HG02759 (cell line): ENCODE results near the gene LGMN.

Experiments used
- ATAC-seq: cut with Tn5 transposase; IDR thresholded peaks from one replicate; pipeline ENCODE4 v1.9.1; 2021; ENCODE audit warnings: mild to moderate bottlenecking, moderate library complexity; ENCODE audit not compliant: unreplicated experiment

The LGMN gene

GRCh38 chr14:92679246-92679645, 69.2 kb downstream of the LGMN start:
- ATAC-seq: no peak

- no peak for ATAC-seq
Measured at GRCh38 chr14:92678766-92679165, 69.7 kb downstream of the LGMN start.

GRCh38 chr14:92677955-92678354, 70.5 kb downstream of the LGMN start:
- ATAC-seq: no peak

DNA sequence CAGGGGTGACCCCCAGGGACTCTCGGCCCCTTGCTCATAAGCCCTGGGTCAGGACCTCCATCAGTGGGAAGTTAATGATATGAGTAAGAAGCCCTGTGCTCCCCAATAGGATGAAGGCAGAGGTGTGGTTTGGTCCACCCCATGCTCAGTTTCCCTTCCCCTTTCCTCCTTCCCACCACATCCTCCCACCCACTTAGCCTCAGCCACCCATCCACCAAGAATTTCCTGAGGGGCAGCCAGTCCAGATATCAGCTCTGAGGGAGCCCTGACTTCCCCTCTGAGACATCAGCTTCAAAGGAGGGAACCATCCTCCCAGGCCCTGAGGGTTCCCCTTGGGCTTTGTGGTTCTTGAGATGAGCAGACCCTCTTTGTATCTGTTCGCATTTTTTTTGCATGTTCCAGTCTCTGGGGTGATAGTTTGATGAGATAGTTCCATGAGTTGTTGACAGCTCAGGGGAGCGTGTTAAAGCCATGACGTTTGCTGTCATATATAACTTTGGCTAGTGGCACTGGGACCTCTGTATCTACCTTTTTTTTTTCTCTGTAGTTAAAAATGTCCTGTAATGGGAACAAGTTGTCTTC, 71.2 kb downstream of the LGMN start:
- ATAC-seq: peak; percentile 84

DNA sequence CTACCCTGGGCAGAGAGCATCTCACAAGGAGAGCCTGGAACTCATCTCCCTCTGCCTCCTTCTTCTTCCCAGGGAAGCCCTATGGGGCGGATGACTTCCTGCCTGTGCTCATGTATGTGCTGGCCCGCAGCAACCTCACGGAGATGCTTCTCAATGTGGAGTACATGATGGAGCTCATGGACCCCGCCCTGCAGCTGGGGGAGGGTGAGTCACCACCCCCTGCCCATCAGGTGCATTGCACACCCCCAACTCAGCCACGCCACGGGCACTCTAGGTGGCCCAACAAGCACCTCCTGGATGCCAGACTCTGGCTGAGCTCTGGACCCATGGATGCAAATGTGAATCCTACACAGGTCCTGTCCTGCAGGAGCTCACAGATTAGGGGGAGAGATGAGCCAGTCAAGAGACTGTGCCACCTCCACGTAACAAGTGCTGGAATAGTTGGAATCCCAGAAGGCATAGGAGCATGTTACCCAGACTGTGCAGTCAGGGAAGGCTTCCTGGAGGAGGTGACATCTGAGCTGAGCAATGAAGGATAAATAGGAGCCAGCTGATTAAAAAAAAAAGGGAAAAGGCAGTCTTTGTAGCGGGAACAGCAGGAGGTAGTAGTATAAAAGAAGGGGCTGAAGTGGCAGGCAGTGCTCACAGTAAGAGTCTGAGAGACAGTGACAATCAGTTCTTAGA, 71.9 kb downstream of the LGMN start:
- no peak for ATAC-seq

- no peak for ATAC-seq
Measured at GRCh38 chr14:92675976-92676375, 72.5 kb downstream of the LGMN start.

- no peak for ATAC-seq
Measured at GRCh38 chr14:92675421-92675820, 73.0 kb downstream of the LGMN start.

DNA sequence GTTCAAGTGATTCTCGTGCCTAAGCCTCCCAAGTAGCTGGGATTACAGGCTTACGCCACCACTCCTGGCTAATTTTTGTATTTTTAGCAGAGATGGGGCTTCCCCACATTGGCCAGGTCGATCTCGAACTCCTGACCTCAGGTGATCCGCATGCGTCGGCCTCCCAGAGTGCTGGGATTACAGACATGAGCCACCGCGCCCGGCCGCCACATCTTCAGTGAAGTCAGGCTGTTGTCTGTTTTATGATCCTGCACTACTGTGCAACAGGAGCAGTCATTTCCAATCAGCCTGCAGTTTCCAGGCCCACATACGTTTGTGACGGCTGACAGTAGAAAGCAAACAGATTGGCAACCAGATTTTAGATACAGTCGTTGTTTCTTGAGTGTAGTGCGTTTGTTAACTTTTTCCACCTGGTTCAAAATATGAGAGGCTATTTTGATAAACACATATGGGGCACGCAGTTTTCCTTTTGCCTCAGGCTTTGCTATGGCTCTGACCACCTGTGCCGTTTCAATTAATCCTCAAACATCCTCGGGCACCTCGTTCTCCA, 74.8 kb downstream of the LGMN start:
- ATAC-seq: no peak

- no peak for ATAC-seq
Measured at GRCh38 chr14:92670643-92671366, 77.6 kb downstream of the LGMN start.

- peak; percentile 41 for ATAC-seq
Measured at GRCh38 chr14:92670160-92670559, 78.3 kb downstream of the LGMN start.

- ATAC-seq: peak; percentile 63
Measured at GRCh38 chr14:92668276-92668973, 80.0 kb downstream of the LGMN start.

- no peak for ATAC-seq
Measured at GRCh38 chr14:92666251-92666650, 82.2 kb downstream of the LGMN start.

DNA sequence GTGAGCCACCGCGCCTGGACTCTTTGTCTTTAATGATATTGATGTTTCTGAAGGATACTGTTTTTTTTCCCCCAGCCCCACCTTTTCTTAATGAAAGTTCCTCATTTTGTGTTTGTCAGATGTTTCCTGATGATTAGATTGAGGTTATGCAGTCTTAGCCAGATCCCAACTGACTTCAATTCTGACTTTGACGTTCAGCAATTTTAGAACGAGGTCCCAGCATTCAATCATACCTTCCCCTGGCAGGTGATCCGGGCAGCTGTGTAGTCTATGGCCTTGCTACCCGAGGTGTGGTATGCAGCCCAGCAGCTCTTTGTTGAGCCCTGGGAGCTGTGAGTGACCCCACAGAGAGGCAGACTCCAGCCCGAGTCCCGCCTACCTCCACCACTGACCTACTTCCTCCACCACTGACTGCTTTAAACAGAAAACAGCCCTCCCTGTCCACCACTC, 82.7 kb downstream of the LGMN start:
- no peak for ATAC-seq

DNA sequence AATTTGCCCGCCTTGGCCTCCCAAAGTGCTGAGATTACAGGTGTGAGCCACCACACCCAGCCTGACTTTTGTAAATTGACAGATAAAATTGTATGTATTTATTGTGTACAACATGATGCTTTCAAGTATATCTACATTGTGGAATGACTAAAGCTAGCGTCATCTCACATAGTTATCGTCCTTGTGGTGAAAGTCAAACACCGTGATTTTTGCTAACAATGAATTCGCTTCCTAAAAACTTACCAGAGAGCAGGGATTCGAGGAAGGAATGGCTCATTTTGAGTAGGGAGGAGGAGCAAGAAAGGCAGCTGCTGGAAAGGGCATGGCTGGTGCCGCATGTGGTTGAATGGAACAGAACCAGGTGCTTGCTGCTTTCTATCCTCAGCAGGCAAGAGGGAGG, 85.4 kb downstream of the LGMN start:
- no peak for ATAC-seq

DNA sequence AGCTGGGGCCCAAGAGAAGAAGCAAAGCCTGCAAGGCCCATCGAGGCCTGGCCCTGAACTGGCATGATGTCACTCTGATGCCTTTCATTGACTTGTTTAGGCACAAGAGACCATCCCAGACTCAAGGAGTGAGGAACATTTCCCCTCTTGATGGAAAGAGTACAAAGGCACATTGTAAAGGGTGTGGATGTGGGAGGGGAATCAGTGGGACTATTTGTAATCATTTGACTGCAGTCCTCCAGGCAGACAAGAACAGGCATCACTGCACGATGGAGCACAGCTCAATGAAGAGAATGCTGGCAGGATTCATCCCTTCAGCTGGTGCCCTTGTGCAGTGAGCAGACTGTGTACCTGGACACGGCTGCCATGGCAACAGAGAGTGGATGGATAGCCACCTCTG, 87.9 kb downstream of the LGMN start:
- ATAC-seq: no peak

GRCh38 chr14:92659765-92660561, 88.5 kb downstream of the LGMN start:
- ATAC-seq: no peak

DNA sequence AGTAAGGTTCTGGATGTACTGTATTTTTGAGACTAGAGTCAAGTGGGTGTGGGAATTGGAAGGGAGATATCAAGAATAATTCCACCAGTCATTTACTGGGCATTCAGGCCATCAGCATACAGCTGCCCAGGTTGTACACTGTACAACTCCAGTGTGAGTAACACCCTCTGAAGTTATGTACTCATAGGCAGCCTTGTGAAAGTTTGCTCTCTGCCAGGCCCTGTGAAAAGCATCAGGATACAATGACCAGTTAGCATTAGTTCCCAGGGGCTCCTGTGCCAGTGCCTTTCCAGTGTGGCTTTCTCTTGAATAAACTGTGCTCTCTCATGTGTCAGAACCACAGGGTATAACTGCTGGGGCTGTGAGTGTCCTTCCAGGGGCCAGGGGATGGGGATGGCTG, 89.7 kb downstream of the LGMN start:
- ATAC-seq: no peak

DNA sequence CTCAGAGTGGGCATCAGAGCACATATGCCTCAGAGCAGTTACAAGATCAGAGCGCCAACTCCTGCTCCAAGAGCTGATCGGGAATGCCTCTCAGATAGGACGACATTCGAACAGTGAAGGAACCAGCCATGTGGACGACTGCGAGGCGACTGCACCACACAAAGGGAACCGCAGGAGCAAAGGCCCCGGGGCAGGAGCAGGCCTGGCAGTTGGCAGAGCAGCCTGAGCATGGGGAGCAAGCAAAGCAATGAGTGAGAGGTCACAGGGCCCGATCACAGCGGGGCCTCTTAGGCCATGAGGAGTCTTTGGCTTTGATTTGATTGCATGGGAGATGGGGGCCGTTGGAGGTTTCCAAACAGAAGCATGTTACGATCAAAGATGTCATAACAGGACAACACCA, 90.3 kb downstream of the LGMN start:
- no peak for ATAC-seq

GRCh38 chr14:92657457-92658142, 90.8 kb downstream of the LGMN start:
- ATAC-seq: no peak
